ENCODE measurements around the gene CPTP. TPM values are rescaled to one million over a fixed set of nuclear protein-coding genes. Genes with fewer than 3 reads are reported as not detected.
A peak's percentile ranks its signal among the peaks of the same experiment; 100 is the strongest.

The CPTP gene
- total and polyA plus RNA-seq, 2 of the 13 experiments (the other 11 are each of a cell fraction or from before 2014, with no cell fraction given): 5.5 to 9.3 TPM

DNA sequence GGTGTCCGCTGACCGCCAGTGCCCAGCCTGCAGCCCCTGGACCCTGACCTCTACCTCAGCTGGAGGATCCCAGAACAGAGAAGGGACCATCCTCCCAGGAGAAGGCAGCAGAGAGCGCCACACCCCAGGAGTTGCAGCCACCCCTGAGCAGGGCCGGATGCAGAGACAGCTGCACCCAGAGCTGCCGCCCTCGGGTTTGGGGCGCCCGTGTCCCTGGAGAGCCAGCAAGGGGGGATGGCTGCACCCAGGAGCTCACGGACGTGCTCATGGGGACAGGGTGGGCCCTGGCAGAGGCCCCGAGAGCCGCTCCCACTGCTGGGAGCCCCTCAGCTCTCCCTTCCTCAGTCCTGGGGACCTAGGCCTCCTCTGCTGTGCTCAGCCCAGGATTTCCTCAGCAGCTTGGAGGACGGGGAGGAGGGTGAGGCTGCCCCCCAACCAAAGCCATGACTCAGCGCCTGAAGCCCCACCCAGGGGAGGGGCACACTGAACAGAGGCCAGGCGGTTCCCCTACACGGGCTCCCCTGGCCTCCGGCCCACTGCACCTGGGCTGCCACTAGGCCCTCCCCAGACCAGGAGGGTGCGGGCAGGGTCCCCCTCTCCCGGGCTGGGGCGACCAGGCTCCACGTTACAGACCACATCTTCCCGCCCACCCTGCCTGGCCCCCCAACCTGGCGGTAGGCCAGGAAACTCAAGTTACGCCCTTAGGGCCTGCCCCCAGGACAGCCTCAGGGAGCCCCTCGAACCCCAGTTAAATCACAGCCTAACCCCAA is 19.1 kb upstream of the CPTP start (continued):
- TF ChIP-seq, protein P1, sequence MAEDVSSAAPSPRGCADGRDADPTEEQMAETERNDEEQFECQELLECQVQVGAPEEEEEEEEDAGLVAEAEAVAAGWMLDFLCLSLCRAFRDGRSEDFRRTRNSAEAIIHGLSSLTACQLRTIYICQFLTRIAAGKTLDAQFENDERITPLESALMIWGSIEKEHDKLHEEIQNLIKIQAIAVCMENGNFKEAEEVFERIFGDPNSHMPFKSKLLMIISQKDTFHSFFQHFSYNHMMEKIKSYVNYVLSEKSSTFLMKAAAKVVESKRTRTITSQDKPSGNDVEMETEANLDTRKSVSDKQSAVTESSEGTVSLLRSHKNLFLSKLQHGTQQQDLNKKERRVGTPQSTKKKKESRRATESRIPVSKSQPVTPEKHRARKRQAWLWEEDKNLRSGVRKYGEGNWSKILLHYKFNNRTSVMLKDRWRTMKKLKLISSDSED (CRISPR knock-in tag; IDR thresholded peaks at IDR 0.05): no peak
- TF ChIP-seq, protein P2, sequence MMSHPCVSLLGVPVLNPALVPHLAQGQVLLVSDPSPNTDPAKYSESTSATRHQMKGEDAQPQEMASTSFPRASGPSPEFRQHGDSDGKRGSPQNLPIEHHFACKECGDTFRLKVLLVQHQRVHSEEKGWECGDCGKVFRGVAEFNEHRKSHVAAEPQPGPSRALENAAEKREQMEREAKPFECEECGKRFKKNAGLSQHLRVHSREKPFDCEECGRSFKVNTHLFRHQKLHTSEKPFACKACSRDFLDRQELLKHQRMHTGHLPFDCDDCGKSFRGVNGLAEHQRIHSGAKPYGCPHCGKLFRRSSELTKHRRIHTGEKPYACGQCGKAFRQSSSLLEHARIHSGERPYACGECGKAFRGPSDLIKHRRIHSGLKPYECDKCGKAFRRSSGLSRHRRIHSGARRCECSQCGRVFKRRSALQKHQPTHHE (CRISPR knock-in tag; IDR thresholded peaks at IDR 0.05; ENCODE audit: borderline replicate concordance): no peak
- TF ChIP-seq, protein P3, sequence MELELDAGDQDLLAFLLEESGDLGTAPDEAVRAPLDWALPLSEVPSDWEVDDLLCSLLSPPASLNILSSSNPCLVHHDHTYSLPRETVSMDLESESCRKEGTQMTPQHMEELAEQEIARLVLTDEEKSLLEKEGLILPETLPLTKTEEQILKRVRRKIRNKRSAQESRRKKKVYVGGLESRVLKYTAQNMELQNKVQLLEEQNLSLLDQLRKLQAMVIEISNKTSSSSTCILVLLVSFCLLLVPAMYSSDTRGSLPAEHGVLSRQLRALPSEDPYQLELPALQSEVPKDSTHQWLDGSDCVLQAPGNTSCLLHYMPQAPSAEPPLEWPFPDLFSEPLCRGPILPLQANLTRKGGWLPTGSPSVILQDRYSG (CRISPR knock-in tag; IDR thresholded peaks at IDR 0.05): no peak
- TF ChIP-seq, protein P4, sequence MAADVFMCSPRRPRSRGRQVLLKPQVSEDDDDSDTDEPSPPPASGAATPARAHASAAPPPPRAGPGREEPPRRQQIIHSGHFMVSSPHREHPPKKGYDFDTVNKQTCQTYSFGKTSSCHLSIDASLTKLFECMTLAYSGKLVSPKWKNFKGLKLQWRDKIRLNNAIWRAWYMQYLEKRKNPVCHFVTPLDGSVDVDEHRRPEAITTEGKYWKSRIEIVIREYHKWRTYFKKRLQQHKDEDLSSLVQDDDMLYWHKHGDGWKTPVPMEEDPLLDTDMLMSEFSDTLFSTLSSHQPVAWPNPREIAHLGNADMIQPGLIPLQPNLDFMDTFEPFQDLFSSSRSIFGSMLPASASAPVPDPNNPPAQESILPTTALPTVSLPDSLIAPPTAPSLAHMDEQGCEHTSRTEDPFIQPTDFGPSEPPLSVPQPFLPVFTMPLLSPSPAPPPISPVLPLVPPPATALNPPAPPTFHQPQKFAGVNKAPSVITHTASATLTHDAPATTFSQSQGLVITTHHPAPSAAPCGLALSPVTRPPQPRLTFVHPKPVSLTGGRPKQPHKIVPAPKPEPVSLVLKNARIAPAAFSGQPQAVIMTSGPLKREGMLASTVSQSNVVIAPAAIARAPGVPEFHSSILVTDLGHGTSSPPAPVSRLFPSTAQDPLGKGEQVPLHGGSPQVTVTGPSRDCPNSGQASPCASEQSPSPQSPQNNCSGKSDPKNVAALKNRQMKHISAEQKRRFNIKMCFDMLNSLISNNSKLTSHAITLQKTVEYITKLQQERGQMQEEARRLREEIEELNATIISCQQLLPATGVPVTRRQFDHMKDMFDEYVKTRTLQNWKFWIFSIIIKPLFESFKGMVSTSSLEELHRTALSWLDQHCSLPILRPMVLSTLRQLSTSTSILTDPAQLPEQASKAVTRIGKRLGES (CRISPR knock-in tag; IDR thresholded peaks at IDR 0.05; ENCODE audit: borderline replicate concordance): no peak
- no peak for TF ChIP-seq TOPORS (CRISPR knock-in tag; IDR thresholded peaks at IDR 0.05)
- TF ChIP-seq SETDB1 (CRISPR knock-in tag; IDR thresholded peaks at IDR 0.05; ENCODE audit: borderline replicate concordance): no peak
- TF ChIP-seq, protein P5, sequence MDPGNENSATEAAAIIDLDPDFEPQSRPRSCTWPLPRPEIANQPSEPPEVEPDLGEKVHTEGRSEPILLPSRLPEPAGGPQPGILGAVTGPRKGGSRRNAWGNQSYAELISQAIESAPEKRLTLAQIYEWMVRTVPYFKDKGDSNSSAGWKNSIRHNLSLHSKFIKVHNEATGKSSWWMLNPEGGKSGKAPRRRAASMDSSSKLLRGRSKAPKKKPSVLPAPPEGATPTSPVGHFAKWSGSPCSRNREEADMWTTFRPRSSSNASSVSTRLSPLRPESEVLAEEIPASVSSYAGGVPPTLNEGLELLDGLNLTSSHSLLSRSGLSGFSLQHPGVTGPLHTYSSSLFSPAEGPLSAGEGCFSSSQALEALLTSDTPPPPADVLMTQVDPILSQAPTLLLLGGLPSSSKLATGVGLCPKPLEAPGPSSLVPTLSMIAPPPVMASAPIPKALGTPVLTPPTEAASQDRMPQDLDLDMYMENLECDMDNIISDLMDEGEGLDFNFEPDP (CRISPR knock-in tag; conservative IDR thresholded peaks at IDR 0.05): no peak
- TF ChIP-seq ZZZ3 (CRISPR knock-in tag; IDR thresholded peaks at IDR 0.05; ENCODE audit: borderline replicate concordance): no peak
- TF ChIP-seq, protein P6, sequence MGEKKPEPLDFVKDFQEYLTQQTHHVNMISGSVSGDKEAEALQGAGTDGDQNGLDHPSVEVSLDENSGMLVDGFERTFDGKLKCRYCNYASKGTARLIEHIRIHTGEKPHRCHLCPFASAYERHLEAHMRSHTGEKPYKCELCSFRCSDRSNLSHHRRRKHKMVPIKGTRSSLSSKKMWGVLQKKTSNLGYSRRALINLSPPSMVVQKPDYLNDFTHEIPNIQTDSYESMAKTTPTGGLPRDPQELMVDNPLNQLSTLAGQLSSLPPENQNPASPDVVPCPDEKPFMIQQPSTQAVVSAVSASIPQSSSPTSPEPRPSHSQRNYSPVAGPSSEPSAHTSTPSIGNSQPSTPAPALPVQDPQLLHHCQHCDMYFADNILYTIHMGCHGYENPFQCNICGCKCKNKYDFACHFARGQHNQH (CRISPR knock-in tag; IDR thresholded peaks at IDR 0.05): no peak
- TF ChIP-seq ZFP36L2 (CRISPR knock-in tag; IDR thresholded peaks at IDR 0.05): no peak
- TF ChIP-seq SCMH1 (CRISPR knock-in tag; IDR thresholded peaks at IDR 0.05; ENCODE audit: borderline replicate concordance): no peak
- no peak for TF ChIP-seq ZKSCAN8 (CRISPR knock-in tag; IDR thresholded peaks at IDR 0.05; ENCODE audit: borderline replicate concordance)
- no peak for TF ChIP-seq HNRNPL (IDR thresholded peaks at IDR 0.05; ENCODE audit: low read depth, low read length)
- TF ChIP-seq, protein P7, sequence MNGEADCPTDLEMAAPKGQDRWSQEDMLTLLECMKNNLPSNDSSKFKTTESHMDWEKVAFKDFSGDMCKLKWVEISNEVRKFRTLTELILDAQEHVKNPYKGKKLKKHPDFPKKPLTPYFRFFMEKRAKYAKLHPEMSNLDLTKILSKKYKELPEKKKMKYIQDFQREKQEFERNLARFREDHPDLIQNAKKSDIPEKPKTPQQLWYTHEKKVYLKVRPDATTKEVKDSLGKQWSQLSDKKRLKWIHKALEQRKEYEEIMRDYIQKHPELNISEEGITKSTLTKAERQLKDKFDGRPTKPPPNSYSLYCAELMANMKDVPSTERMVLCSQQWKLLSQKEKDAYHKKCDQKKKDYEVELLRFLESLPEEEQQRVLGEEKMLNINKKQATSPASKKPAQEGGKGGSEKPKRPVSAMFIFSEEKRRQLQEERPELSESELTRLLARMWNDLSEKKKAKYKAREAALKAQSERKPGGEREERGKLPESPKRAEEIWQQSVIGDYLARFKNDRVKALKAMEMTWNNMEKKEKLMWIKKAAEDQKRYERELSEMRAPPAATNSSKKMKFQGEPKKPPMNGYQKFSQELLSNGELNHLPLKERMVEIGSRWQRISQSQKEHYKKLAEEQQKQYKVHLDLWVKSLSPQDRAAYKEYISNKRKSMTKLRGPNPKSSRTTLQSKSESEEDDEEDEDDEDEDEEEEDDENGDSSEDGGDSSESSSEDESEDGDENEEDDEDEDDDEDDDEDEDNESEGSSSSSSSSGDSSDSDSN (CRISPR knock-in tag; IDR thresholded peaks at IDR 0.05): peak; percentile 45; the same call in 1 of the 2 replicates
- TF ChIP-seq JUND (CRISPR knock-in tag; IDR thresholded peaks at IDR 0.05): peak; percentile 58; the same call in 1 of the 2 replicates
- TF ChIP-seq SMARCC2 (IDR thresholded peaks at IDR 0.05): no peak
- TF ChIP-seq RFX1 (IDR thresholded peaks at IDR 0.05): no peak
